ENCODE data around the gene PLB1. TPM values are rescaled to one million over a fixed set of nuclear protein-coding genes. Genes with fewer than 3 reads are reported as not detected.

The PLB1 gene
- polyA plus RNA-seq, 1 donor from 2014 or later, result 2.8 TPM

DNA sequence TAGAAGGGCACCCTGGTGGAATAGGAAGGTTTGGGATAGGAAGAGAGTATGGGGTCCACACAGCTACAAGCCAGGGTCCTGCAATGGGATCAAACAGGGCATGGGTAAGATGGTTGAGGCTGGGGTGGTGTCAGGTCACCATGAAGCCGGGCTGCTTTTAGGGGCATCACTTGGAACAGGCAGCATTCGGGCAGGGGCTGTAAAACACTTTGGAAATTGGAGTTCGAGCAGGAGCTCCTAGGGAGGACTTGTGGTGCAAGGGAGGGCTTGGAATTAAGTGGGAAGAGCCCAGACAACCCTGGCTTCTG, 47.1 kb upstream of the PLB1 start:
- no peak overlapping the region for H3K4me3 ChIP-seq (ENCODE audit: low read length)
- H3K9me2 ChIP-seq (ENCODE audit: insufficient read depth, low read length), result no peaks in the 10 kb centered on the region
- no peak for TF ChIP-seq TAF1 (IDR thresholded peaks at IDR 0.05; ENCODE audit: low read depth)
- TF ChIP-seq EZH2 (IDR thresholded peaks at IDR 0.05; ENCODE audit: borderline replicate concordance, insufficient read depth, low read length, poor library complexity, severe bottlenecking), result no peak
- TF ChIP-seq, protein P1, sequence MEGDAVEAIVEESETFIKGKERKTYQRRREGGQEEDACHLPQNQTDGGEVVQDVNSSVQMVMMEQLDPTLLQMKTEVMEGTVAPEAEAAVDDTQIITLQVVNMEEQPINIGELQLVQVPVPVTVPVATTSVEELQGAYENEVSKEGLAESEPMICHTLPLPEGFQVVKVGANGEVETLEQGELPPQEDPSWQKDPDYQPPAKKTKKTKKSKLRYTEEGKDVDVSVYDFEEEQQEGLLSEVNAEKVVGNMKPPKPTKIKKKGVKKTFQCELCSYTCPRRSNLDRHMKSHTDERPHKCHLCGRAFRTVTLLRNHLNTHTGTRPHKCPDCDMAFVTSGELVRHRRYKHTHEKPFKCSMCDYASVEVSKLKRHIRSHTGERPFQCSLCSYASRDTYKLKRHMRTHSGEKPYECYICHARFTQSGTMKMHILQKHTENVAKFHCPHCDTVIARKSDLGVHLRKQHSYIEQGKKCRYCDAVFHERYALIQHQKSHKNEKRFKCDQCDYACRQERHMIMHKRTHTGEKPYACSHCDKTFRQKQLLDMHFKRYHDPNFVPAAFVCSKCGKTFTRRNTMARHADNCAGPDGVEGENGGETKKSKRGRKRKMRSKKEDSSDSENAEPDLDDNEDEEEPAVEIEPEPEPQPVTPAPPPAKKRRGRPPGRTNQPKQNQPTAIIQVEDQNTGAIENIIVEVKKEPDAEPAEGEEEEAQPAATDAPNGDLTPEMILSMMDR (IDR thresholded peaks at IDR 0.05; ENCODE audit: poor library complexity, severe bottlenecking), result no peak
- H3K36me3 ChIP-seq (ENCODE audit: insufficient read depth, low read length), result no peaks in the 10 kb centered on the region
- H4K20me1 ChIP-seq (ENCODE audit: insufficient read depth), result no peaks in the 10 kb centered on the region
- H3K27me3 ChIP-seq (ENCODE audit: insufficient read depth, low read depth, low read length), result no peaks in the 10 kb centered on the region
- no peak overlapping the region for H3K27ac ChIP-seq (ENCODE audit: low read length)
- H3K9ac ChIP-seq (ENCODE audit: low read length), result no peak overlapping the region
- H3K4me2 ChIP-seq (ENCODE audit: low read length), result no peak overlapping the region
- no peaks in the 10 kb centered on the region for H3K79me2 ChIP-seq (replicated peaks; ENCODE audit: insufficient read depth, low read length)
- H3F3A ChIP-seq (ENCODE audit: insufficient read depth, low read length, poor library complexity, severe bottlenecking), result no peaks in the 10 kb centered on the region
- H3K9me3 ChIP-seq (ENCODE audit: low read length), result no peaks in the 10 kb centered on the region
- no peak overlapping the region for H2AFZ ChIP-seq (ENCODE audit: low read depth, low read length)

DNA sequence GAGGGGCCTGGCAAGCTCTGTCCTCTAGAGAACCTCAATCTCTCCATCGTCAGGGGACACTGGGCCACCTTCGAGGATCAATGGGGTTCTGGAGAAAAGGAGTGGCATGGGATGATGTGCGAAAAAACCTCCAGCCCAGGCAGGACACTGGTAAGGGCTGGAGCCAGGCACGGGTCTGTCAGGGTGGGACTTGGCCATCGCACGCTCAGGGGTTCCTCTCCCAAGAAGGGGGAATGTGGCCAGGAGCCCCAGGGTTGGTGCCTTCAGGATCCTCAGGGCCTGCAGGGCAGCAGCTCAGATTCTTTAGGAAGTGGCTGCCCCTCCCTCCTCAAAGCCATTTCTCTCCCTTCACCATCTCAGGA, 46.8 kb upstream of the PLB1 start:
- no peaks in the 10 kb centered on the region for H3K79me2 ChIP-seq (replicated peaks; ENCODE audit: insufficient read depth, low read length)
- TF ChIP-seq, protein P1 (IDR thresholded peaks at IDR 0.05; ENCODE audit: poor library complexity, severe bottlenecking), result no peak
- TF ChIP-seq EZH2 (IDR thresholded peaks at IDR 0.05; ENCODE audit: borderline replicate concordance, insufficient read depth, low read length, poor library complexity, severe bottlenecking) (no peak), EP300 (conservative IDR thresholded peaks at IDR 0.05; ENCODE audit: poor library complexity, severe bottlenecking) (no peak), MXI1 (conservative IDR thresholded peaks at IDR 0.05; ENCODE audit: poor library complexity, severe bottlenecking) (no peak), SMC3 (conservative IDR thresholded peaks at IDR 0.05; ENCODE audit: poor library complexity) (no peak), TAF1 (IDR thresholded peaks at IDR 0.05; ENCODE audit: low read depth) (no peak), RAD21 (conservative IDR thresholded peaks at IDR 0.05) (no peak), POLR2AphosphoS5 (IDR thresholded peaks at IDR 0.05) (no peak)
- TF ChIP-seq, protein P2, sequence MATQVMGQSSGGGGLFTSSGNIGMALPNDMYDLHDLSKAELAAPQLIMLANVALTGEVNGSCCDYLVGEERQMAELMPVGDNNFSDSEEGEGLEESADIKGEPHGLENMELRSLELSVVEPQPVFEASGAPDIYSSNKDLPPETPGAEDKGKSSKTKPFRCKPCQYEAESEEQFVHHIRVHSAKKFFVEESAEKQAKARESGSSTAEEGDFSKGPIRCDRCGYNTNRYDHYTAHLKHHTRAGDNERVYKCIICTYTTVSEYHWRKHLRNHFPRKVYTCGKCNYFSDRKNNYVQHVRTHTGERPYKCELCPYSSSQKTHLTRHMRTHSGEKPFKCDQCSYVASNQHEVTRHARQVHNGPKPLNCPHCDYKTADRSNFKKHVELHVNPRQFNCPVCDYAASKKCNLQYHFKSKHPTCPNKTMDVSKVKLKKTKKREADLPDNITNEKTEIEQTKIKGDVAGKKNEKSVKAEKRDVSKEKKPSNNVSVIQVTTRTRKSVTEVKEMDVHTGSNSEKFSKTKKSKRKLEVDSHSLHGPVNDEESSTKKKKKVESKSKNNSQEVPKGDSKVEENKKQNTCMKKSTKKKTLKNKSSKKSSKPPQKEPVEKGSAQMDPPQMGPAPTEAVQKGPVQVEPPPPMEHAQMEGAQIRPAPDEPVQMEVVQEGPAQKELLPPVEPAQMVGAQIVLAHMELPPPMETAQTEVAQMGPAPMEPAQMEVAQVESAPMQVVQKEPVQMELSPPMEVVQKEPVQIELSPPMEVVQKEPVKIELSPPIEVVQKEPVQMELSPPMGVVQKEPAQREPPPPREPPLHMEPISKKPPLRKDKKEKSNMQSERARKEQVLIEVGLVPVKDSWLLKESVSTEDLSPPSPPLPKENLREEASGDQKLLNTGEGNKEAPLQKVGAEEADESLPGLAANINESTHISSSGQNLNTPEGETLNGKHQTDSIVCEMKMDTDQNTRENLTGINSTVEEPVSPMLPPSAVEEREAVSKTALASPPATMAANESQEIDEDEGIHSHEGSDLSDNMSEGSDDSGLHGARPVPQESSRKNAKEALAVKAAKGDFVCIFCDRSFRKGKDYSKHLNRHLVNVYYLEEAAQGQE (IDR thresholded peaks at IDR 0.05; ENCODE audit: borderline replicate concordance), result no peak
- H3K4me3 ChIP-seq (ENCODE audit: low read length), result no peak overlapping the region
- no peaks in the 10 kb centered on the region for H4K20me1 ChIP-seq (ENCODE audit: insufficient read depth)
- H3F3A ChIP-seq (ENCODE audit: insufficient read depth, low read length, poor library complexity, severe bottlenecking), result no peaks in the 10 kb centered on the region
- no peaks in the 10 kb centered on the region for H3K9me3 ChIP-seq (ENCODE audit: low read length)
- H3K9ac ChIP-seq (ENCODE audit: low read length), result no peak overlapping the region
- no peak overlapping the region for H3K27ac ChIP-seq (ENCODE audit: low read length)
- no peaks in the 10 kb centered on the region for H3K9me2 ChIP-seq (ENCODE audit: insufficient read depth, low read length)
- no peaks in the 10 kb centered on the region for H3K36me3 ChIP-seq (ENCODE audit: insufficient read depth, low read length)
- H3K27me3 ChIP-seq (ENCODE audit: insufficient read depth, low read depth, low read length), result no peaks in the 10 kb centered on the region
- H3K4me2 ChIP-seq (ENCODE audit: low read length), result no peak overlapping the region
- no peak overlapping the region for H2AFZ ChIP-seq (ENCODE audit: low read depth, low read length)

All from neural cell (in vitro differentiated cells).